Measurements from ENCODE around the gene PDGFRB.

DNA sequence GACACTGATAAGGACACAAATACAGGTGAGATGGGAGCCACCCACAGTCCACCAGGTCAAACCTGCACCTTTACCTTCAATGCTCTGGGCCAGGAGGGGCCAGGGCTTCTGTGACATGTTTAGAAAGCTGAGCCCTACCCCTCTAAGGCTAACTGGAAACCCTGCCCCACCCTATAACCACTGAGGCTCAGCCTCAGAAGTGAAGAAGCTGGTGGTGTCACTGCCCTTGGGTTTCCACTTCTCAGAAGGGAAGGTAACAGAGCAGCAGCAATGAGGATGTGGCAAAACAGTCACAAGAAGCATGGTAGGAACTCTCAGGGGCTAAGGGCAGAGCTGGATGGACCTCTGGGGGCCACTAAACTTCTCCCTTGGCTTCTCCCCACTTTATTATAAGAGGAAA is 6.0 kb downstream of the PDGFRB start:
- TF ChIP-seq, protein P1, sequence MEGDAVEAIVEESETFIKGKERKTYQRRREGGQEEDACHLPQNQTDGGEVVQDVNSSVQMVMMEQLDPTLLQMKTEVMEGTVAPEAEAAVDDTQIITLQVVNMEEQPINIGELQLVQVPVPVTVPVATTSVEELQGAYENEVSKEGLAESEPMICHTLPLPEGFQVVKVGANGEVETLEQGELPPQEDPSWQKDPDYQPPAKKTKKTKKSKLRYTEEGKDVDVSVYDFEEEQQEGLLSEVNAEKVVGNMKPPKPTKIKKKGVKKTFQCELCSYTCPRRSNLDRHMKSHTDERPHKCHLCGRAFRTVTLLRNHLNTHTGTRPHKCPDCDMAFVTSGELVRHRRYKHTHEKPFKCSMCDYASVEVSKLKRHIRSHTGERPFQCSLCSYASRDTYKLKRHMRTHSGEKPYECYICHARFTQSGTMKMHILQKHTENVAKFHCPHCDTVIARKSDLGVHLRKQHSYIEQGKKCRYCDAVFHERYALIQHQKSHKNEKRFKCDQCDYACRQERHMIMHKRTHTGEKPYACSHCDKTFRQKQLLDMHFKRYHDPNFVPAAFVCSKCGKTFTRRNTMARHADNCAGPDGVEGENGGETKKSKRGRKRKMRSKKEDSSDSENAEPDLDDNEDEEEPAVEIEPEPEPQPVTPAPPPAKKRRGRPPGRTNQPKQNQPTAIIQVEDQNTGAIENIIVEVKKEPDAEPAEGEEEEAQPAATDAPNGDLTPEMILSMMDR (conservative IDR thresholded peaks at IDR 0.05; ENCODE audit: low read depth, low read length): no peak
- TF ChIP-seq CEBPB (IDR thresholded peaks at IDR 0.05; ENCODE audit: low read depth, low read length) (no peak), RAD21 (IDR thresholded peaks at IDR 0.05; ENCODE audit: low read length) (no peak), NFE2L2 (IDR thresholded peaks at IDR 0.05; ENCODE audit: low read depth, low read length) (no peak), POLR2A (IDR thresholded peaks at IDR 0.05; ENCODE audit: low read depth, low read length) (no peak), SMC3 (IDR thresholded peaks at IDR 0.05; ENCODE audit: low read depth, low read length) (no peak), MXI1 (IDR thresholded peaks at IDR 0.05; ENCODE audit: borderline replicate concordance, low read depth, low read length) (no peak), RCOR1 (IDR thresholded peaks at IDR 0.05; ENCODE audit: insufficient replicate concordance, low read length) (no peak), RFX5 (IDR thresholded peaks at IDR 0.05; ENCODE audit: low read depth, low read length) (no peak), FOS (IDR thresholded peaks at IDR 0.05; ENCODE audit: low read depth, low read length) (no peak)
- TF ChIP-seq, protein P2, sequence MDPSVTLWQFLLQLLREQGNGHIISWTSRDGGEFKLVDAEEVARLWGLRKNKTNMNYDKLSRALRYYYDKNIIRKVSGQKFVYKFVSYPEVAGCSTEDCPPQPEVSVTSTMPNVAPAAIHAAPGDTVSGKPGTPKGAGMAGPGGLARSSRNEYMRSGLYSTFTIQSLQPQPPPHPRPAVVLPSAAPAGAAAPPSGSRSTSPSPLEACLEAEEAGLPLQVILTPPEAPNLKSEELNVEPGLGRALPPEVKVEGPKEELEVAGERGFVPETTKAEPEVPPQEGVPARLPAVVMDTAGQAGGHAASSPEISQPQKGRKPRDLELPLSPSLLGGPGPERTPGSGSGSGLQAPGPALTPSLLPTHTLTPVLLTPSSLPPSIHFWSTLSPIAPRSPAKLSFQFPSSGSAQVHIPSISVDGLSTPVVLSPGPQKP (IDR thresholded peaks at IDR 0.05; ENCODE audit: borderline replicate concordance, low read depth, low read length): no peak
- TF ChIP-seq, protein P3, sequence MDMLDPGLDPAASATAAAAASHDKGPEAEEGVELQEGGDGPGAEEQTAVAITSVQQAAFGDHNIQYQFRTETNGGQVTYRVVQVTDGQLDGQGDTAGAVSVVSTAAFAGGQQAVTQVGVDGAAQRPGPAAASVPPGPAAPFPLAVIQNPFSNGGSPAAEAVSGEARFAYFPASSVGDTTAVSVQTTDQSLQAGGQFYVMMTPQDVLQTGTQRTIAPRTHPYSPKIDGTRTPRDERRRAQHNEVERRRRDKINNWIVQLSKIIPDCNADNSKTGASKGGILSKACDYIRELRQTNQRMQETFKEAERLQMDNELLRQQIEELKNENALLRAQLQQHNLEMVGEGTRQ (IDR thresholded peaks at IDR 0.05; ENCODE audit: low read depth, low read length): no peak
